ENCODE data around the gene LEMD1.
"Not testable (repeated sequence)": the region's sequence is repeated elsewhere in the genome, so short reads cannot be mapped to it uniquely, and the experiment has no call there.

LEMD1 gene

GRCh38 chr1:205446828-205447227 lies 25.0 kb upstream of the LEMD1 start:
- no peak for DNase-seq (ENCODE audit: low spot score)

GRCh38 chr1:205445646-205445935 lies 23.7 kb upstream of the LEMD1 start:
- no peak for DNase-seq (ENCODE audit: low spot score)

- no peak for DNase-seq (ENCODE audit: low spot score)
Measured at GRCh38 chr1:205444931-205445645, 23.2 kb upstream of the LEMD1 start.

GRCh38 chr1:205444300-205444930 lies 22.6 kb upstream of the LEMD1 start:
- no peak for DNase-seq (ENCODE audit: low spot score)

GRCh38 chr1:205443585-205444299 lies 21.9 kb upstream of the LEMD1 start:
- DNase-seq (ENCODE audit: low spot score): no peak

- DNase-seq (ENCODE audit: low spot score): no peak
Measured at GRCh38 chr1:205442051-205442725, 20.3 kb upstream of the LEMD1 start.

- no peak for DNase-seq (ENCODE audit: low spot score)
Measured at GRCh38 chr1:205441716-205442050, 19.8 kb upstream of the LEMD1 start.

GRCh38 chr1:205441318-205441633 lies 19.4 kb upstream of the LEMD1 start:
- DNase-seq (ENCODE audit: low spot score): no peak

- peak; percentile 97 for DNase-seq (ENCODE audit: low spot score)
Measured at GRCh38 chr1:205440476-205441317, 18.8 kb upstream of the LEMD1 start.

- DNase-seq (ENCODE audit: low spot score): no peak
Measured at GRCh38 chr1:205440121-205440475, 18.2 kb upstream of the LEMD1 start.

GRCh38 chr1:205438213-205439158 lies 16.6 kb upstream of the LEMD1 start:
- DNase-seq (ENCODE audit: low spot score): peak; percentile 91

- DNase-seq (ENCODE audit: low spot score): no peak
Measured at GRCh38 chr1:205437570-205437969, 15.7 kb upstream of the LEMD1 start.

GRCh38 chr1:205436776-205437410 lies 15.0 kb upstream of the LEMD1 start:
- DNase-seq (ENCODE audit: low spot score): no peak

- DNase-seq (ENCODE audit: low spot score): no peak
Measured at GRCh38 chr1:205435578-205436573, 14.0 kb upstream of the LEMD1 start.

GRCh38 chr1:205434738-205435137 lies 12.9 kb upstream of the LEMD1 start:
- DNase-seq (ENCODE audit: low spot score): no peak

GRCh38 chr1:205432692-205433091 lies 10.8 kb upstream of the LEMD1 start:
- DNase-seq (ENCODE audit: low spot score): not testable (repeated sequence)

GRCh38 chr1:205432116-205432515 lies 10.3 kb upstream of the LEMD1 start:
- DNase-seq (ENCODE audit: low spot score): no peak

- DNase-seq (ENCODE audit: low spot score): no peak
Measured at GRCh38 chr1:205430696-205431305, 8.9 kb upstream of the LEMD1 start.

Measured in COLO829 (cell line).